IMR-90 (cell line): ENCODE results near the gene C6orf141. TPM values are rescaled to one million over a fixed set of nuclear protein-coding genes. Genes with fewer than 3 reads are reported as not detected.

ENCODE experiments used
- ATAC-seq: fragments of 200-7000 bp; cut with Tn5 transposase; 2 replicates; pipeline ENCODE4 v1.9.1; 2020; ENCODE audit warnings: low read depth, mild to moderate bottlenecking, moderate library complexity
- BruUV-seq: library from RNA; stranded (reverse); fragments of 400-500 nt; replicated peaks from 2 replicates; lab custom pipeline; 2021; lab: Mats Ljungman, UMichigan
- CTCF ChIA-PET: fragments of 300-600 bp; formaldehyde crosslinking; extraction: SDS; loops from one replicate; lab custom pipeline; 2021; ENCODE audit warnings: antibody characterized with exemption; lab: Yijun Ruan, JAX
- POLR2A ChIA-PET: fragments of 300-600 bp; sonication (Branson Sonifier 250); formaldehyde crosslinking; loops from one replicate; lab custom pipeline; 2022; ENCODE audit warnings: antibody characterized with exemption; ENCODE audit not compliant: unreplicated experiment; lab: Charles Lee
- DNase-seq: peaks from one replicate; pipeline ENCODE4 v3.0.0; 2013
- H2AFZ ChIP-seq: replicated peaks from 2 replicates; pipeline ENCODE3; 2013; ENCODE audit warnings: low read length, mild to moderate bottlenecking; ENCODE audit not compliant: poor library complexity
- H2AK5ac ChIP-seq: 2 replicates; pipeline ENCODE4 v1.6.1; 2013; ENCODE audit warnings: low read depth, low read length, inconsistent platforms
- H2AK9ac ChIP-seq: replicated peaks from 2 replicates; pipeline ENCODE3; 2013; ENCODE audit warnings: mild to moderate bottlenecking, low read depth, low read length, moderate library complexity; ENCODE audit not compliant: poor library complexity
- H2BK120ac ChIP-seq: 2 replicates; pipeline ENCODE4 v1.6.1; 2013; ENCODE audit warnings: low read depth, low read length, inconsistent platforms
- H2BK15ac ChIP-seq: 3 replicates; pipeline ENCODE4 v1.6.1; 2013; ENCODE audit warnings: low read depth, low read length, inconsistent platforms
- H2BK20ac ChIP-seq: 2 replicates; pipeline ENCODE4 v1.6.1; 2013; ENCODE audit warnings: low read depth, mild to moderate bottlenecking, inconsistent platforms, low read length, moderate library complexity
- H2BK5ac ChIP-seq: 2 replicates; pipeline ENCODE4 v1.6.1; 2013; ENCODE audit warnings: mild to moderate bottlenecking, low read depth, low read length, inconsistent platforms; ENCODE audit not compliant: poor library complexity, severe bottlenecking
- H3K14ac ChIP-seq: replicated peaks from 2 replicates; pipeline ENCODE4 v1.6.1; 2013; ENCODE audit warnings: low read depth, low read length, inconsistent platforms
- H3K18ac ChIP-seq: 2 replicates; pipeline ENCODE4 v1.6.1; 2013; ENCODE audit warnings: low read depth, low read length, control low read depth
- H3K23ac ChIP-seq: 2 replicates; pipeline ENCODE4 v1.6.1; 2013; ENCODE audit warnings: low read depth, low read length, inconsistent platforms
- H3K27ac ChIP-seq: 2 replicates; pipeline ENCODE4 v1.5.1; 2013; ENCODE audit warnings: mild to moderate bottlenecking, control low read depth, low read length; ENCODE audit not compliant: insufficient read depth
- H3K27me3 ChIP-seq: 2 replicates; pipeline ENCODE4 v1.6.1; 2013; ENCODE audit warnings: low read length; ENCODE audit not compliant: control insufficient read depth, insufficient read depth
- H3K36me3 ChIP-seq: 2 replicates; pipeline ENCODE4 v1.6.1; 2013; ENCODE audit warnings: low read length, mixed read lengths; ENCODE audit not compliant: control insufficient read depth, insufficient read depth
- H3K4ac ChIP-seq: 2 replicates; pipeline ENCODE4 v1.6.1; 2013; ENCODE audit warnings: low read depth, low read length, inconsistent platforms
- H3K4me1 ChIP-seq: 2 replicates; pipeline ENCODE4 v1.6.1; 2013; ENCODE audit warnings: low read length, mixed read lengths; ENCODE audit not compliant: control insufficient read depth, insufficient read depth
- H3K4me2 ChIP-seq: 2 replicates; pipeline ENCODE4 v1.6.1; 2013; ENCODE audit warnings: low read depth, mild to moderate bottlenecking, control low read depth, low read length, moderate library complexity
- H3K4me3 ChIP-seq: 2 replicates; pipeline ENCODE4 v1.5.1; 2013; ENCODE audit warnings: low read depth, mild to moderate bottlenecking, control low read depth, low read length, moderate library complexity; ENCODE audit not compliant: insufficient read depth
- H3K56ac ChIP-seq: 2 replicates; pipeline ENCODE4 v1.6.1; 2013; ENCODE audit warnings: low read length, inconsistent platforms; ENCODE audit not compliant: insufficient read depth; ENCODE audit errors: extremely low read depth
- H3K79me1 ChIP-seq, 2 experiments: 2 replicates each; pipeline ENCODE4 v1.6.1; 2013; ENCODE audit warnings: low read length in 2 of 2, inconsistent platforms in 1 of 2, low read depth in 1 of 2
- H3K9ac ChIP-seq: 2 replicates; pipeline ENCODE4 v1.6.1; 2013; ENCODE audit warnings: low read depth, low read length, control low read depth
- H3K9me1 ChIP-seq: 2 replicates; pipeline ENCODE4 v1.6.1; 2013; ENCODE audit warnings: low read length, inconsistent platforms; ENCODE audit not compliant: insufficient read depth
- H3K9me3 ChIP-seq: 2 replicates; pipeline ENCODE4 v1.6.1; 2013; ENCODE audit warnings: low read length; ENCODE audit not compliant: control insufficient read depth, insufficient read depth
- H4K20me1 ChIP-seq: 2 replicates; pipeline ENCODE4 v1.6.1; 2013; ENCODE audit warnings: low read length, inconsistent platforms; ENCODE audit not compliant: insufficient read depth
- H4K5ac ChIP-seq: 2 replicates; pipeline ENCODE4 v1.6.1; 2013; ENCODE audit warnings: mild to moderate bottlenecking, low read depth, low read length, control low read depth
- H4K8ac ChIP-seq, 2 experiments: 2 replicates each; pipeline ENCODE4 v1.6.1; 2013; ENCODE audit warnings: low read depth in 2 of 2, low read length in 2 of 2, control low read depth in 1 of 2, inconsistent platforms in 1 of 2
- H4K91ac ChIP-seq: 2 replicates; pipeline ENCODE4 v1.6.1; 2013; ENCODE audit warnings: low read depth, low read length, inconsistent platforms; ENCODE audit not compliant: insufficient read depth
- BHLHE40 ChIP-seq: fragments of 150-350 bp; IDR thresholded peaks from 2 replicates; pipeline ENCODE4 v1.6.1; 2016; ENCODE audit warnings: mild to moderate bottlenecking, low read depth, low read length
- CEBPB ChIP-seq: IDR thresholded peaks from 2 replicates; pipeline ENCODE4 v1.6.1; 2012; ENCODE audit warnings: low read depth, low read length, improper control_type of control experiment
- CHD1 ChIP-seq: IDR thresholded peaks from 2 replicates; pipeline ENCODE4 v1.6.1; 2012; ENCODE audit warnings: low read depth, low read length, improper control_type of control experiment
- FOS ChIP-seq: fragments of 150-350 bp; IDR thresholded peaks from 2 replicates; pipeline ENCODE4 v1.6.1; 2016; ENCODE audit warnings: low read depth, low read length
- MAFK ChIP-seq: IDR thresholded peaks from 2 replicates; pipeline ENCODE4 v1.6.1; 2012; ENCODE audit warnings: low read depth, low read length, improper control_type of control experiment
- MAZ ChIP-seq: IDR thresholded peaks from 2 replicates; pipeline ENCODE4 v1.6.1; 2012; ENCODE audit warnings: low read depth, mild to moderate bottlenecking, low read length, improper control_type of control experiment, moderate library complexity, borderline replicate concordance
- MXI1 ChIP-seq: IDR thresholded peaks from 2 replicates; pipeline ENCODE4 v1.6.1; 2012; ENCODE audit warnings: low read depth, mild to moderate bottlenecking, low read length, moderate library complexity, borderline replicate concordance
- NFE2L2 ChIP-seq: fragments of 150-350 bp; IDR thresholded peaks from 2 replicates; pipeline ENCODE4 v1.6.1; 2016; ENCODE audit warnings: low read depth, mild to moderate bottlenecking, low read length
- POLR2A ChIP-seq: IDR thresholded peaks from 2 replicates; pipeline ENCODE4 v1.6.1; 2012; ENCODE audit warnings: mild to moderate bottlenecking, low read depth, low read length
- RAD21 ChIP-seq: IDR thresholded peaks from 2 replicates; pipeline ENCODE4 v1.6.1; 2012; ENCODE audit warnings: low read length, improper control_type of control experiment
- RCOR1 ChIP-seq: IDR thresholded peaks from 2 replicates; pipeline ENCODE4 v1.6.1; 2012; ENCODE audit warnings: mild to moderate bottlenecking, low read length, improper control_type of control experiment; ENCODE audit not compliant: insufficient replicate concordance
- RFX5 ChIP-seq: IDR thresholded peaks from 2 replicates; pipeline ENCODE4 v1.8.0; 2012; ENCODE audit warnings: low read depth, mild to moderate bottlenecking, low read length, moderate library complexity
- SMC3 ChIP-seq: fragments of 150-350 bp; IDR thresholded peaks from 2 replicates; pipeline ENCODE4 v1.6.1; 2016; ENCODE audit warnings: low read depth, mild to moderate bottlenecking, antibody characterized with exemption, low read length, moderate library complexity
- WGBS, 2 experiments: methylation state at CpG; one replicate each; pipeline versions ENCODE4 v1.1.5 to v1.1.7; 2013; ENCODE audit warnings: missing lambda C conversion rate in 2 of 2; ENCODE audit not compliant: insufficient read length in 1 of 2; ENCODE audit errors: extremely low coverage in 2 of 2; 5-methylcytosine and 5-hydroxymethylcytosine counted together
- dilution Hi-C: fragments of 300-500 bp; cut with HindIII; formaldehyde crosslinking; loops from one replicate; pipeline ENCODE4 v1.14.3; 2018; ENCODE audit warnings: low sequenced_read_pairs; ENCODE audit not compliant: unreplicated experiment
- in situ Hi-C: fragments of 300-500 bp; cut with MboI; formaldehyde crosslinking; loops from 3 replicates; pipeline ENCODE4 v1.14.3; 2019; ENCODE audit warnings: low sequenced_read_pairs, inconsistent platforms, mixed read lengths
- intact Hi-C: fragments of 100-400 bp; cut with micrococcal nuclease; formaldehyde crosslinking; loops from 2 replicates; pipeline ENCODE4 v1.10.0; 2022
- polyA plus RNA-seq, 3 experiments: library from polyadenylated mRNA; depleted of rRNA; stranded (reverse); fragments of >200 nt; gene quantifications; 2 replicates each; pipeline ENCODE4 v1.2.3, GENCODE V29; 2012; ENCODE audit warnings: low replicate concordance in 1 of 3
- total RNA-seq: library from RNA; depleted of rRNA; stranded (reverse); fragments of >200 nt; gene quantifications from 2 replicates; pipeline ENCODE4 v1.2.3, GENCODE V29; 2012
- TF ChIP-seq, protein P1 (sequence below): fragments of 150-350 bp; IDR thresholded peaks from 2 replicates; pipeline ENCODE4 v1.6.1; 2017; ENCODE audit warnings: mild to moderate bottlenecking, antibody characterized with exemption, low read length, low read depth
- TF ChIP-seq, protein P2 (sequence below): fragments of 150-350 bp; IDR thresholded peaks from 2 replicates; pipeline ENCODE4 v1.6.1; 2016; ENCODE audit warnings: low read depth, mild to moderate bottlenecking, low read length, moderate library complexity, borderline replicate concordance

Gene C6orf141
- total and polyA plus RNA-seq, 2 of the 4 experiments (the other 2 are of a cell fraction): not detected

DNA sequence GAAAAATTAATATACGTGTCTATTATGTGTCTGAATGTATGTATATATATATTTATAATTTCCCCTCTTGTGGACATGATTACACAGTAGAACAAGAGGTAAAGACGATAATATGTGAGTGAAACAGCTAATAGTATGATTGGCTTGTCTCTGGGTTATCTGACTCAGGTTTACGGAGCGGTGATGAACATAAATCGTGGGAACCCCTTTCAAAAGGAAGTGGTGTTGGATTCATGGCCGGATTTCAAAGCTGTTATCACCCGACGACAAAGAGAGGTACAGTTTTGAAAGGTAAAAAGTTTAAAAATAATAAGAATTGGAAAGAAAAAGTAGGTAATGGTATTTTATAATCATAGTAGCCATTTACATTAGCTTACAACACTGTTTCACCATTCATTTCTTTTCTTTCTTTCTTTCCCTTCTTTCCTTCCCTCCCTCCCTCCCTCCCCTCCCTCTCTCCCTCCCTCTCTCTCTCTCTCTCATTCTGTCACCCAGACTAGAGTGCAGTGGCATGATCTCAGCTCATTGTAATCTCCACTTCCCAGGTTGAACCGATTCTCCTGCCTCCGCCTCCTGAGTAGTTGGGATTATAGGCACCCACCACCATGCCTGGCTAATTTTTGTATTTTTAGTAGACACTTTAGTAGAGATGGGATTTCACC is 34.9 kb upstream of the C6orf141 start (continued):
- TF ChIP-seq MAZ: no peak
- TF ChIP-seq CEBPB: no peak

DNA sequence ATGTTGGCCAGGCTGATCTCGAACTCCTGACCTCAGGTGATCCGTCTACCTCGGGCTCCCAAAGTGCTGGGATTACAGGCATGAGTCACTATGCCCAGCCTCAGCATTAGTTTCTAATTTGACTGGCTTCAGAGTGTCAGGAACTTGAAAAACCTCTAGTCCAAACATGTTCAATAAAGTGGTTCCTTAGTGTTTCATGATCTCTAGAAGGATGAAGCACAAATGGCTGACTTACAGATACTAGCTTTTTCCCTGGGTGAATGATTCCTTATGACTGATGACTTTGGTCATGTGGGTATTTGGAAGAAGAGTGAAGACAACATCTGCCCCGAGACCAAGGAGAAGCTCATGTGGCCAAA is 34.3 kb upstream of the C6orf141 start:
- Histone ChIP-seq H3K9me3 (no peaks in the 10 kb centered on the region), H3K79me1 (no peaks in the 10 kb centered on the region), H2AK5ac (no peak overlapping the region), H3K14ac (no peak overlapping the region), H3K18ac (no peak overlapping the region), H4K20me1 (no peaks in the 10 kb centered on the region), H3K27me3 (no peaks in the 10 kb centered on the region), H3K4me2 (no peak overlapping the region), H3K23ac (no peak overlapping the region), H2BK15ac (no peak overlapping the region), H2BK20ac (no peak overlapping the region), H3K27ac (no peak overlapping the region), H2AFZ (no peak overlapping the region), H3K4me3 (no peak overlapping the region), H4K5ac (no peak overlapping the region), H3K4ac (no peak overlapping the region), H3K36me3 (no peaks in the 10 kb centered on the region), H4K8ac (no peak overlapping the region), H2AK9ac (no peak overlapping the region), H4K91ac (no peak overlapping the region), H3K9me1 (no peaks in the 10 kb centered on the region), H2BK120ac (no peak overlapping the region), H2BK5ac (no peak overlapping the region), H3K56ac (no peak overlapping the region), H3K9ac (no peak overlapping the region), H3K4me1 (no peaks in the 10 kb centered on the region)
- BruUV-seq: no TSS peak
- DNase-seq: no peak
- POLR2A ChIA-PET: no interaction called here
- no peak for ATAC-seq
- dilution Hi-C loops (no loop called here), in situ Hi-C loops (no loop called here), intact Hi-C loops (no loop called here)
- CTCF ChIA-PET: no interaction called here
- no CpG with 5 or more reads among the region's 4 CpGs for WGBS, 2 experiments
- TF ChIP-seq RFX5 (no peak), FOS (no peak), SMC3 (no peak), RCOR1 (no peak), NFE2L2 (no peak), BHLHE40 (no peak), MAFK (no peak), CHD1 (no peak), POLR2A (no peak), MAZ (no peak), MXI1 (no peak), CEBPB (no peak), RAD21 (no peak)
- TF ChIP-seq, protein P1, sequence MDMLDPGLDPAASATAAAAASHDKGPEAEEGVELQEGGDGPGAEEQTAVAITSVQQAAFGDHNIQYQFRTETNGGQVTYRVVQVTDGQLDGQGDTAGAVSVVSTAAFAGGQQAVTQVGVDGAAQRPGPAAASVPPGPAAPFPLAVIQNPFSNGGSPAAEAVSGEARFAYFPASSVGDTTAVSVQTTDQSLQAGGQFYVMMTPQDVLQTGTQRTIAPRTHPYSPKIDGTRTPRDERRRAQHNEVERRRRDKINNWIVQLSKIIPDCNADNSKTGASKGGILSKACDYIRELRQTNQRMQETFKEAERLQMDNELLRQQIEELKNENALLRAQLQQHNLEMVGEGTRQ: no peak
- TF ChIP-seq, protein P2, sequence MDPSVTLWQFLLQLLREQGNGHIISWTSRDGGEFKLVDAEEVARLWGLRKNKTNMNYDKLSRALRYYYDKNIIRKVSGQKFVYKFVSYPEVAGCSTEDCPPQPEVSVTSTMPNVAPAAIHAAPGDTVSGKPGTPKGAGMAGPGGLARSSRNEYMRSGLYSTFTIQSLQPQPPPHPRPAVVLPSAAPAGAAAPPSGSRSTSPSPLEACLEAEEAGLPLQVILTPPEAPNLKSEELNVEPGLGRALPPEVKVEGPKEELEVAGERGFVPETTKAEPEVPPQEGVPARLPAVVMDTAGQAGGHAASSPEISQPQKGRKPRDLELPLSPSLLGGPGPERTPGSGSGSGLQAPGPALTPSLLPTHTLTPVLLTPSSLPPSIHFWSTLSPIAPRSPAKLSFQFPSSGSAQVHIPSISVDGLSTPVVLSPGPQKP: no peak
